H9 (cell line): ENCODE measurements around the gene CALN1. TPM values are rescaled to one million over a fixed set of nuclear protein-coding genes. Genes with fewer than 3 reads are reported as not detected.

Experiments used
- DNase-seq: peaks from one replicate; pipeline ENCODE4 v3.0.0-alpha.2; 2017
- H2AFZ ChIP-seq: one replicate; pipeline ENCODE4 v1.6.1; 2013; ENCODE audit warnings: mild to moderate bottlenecking, low read length, control low read depth, moderate library complexity
- H2AK5ac ChIP-seq: 2 replicates; pipeline ENCODE4 v1.6.1; 2013; ENCODE audit warnings: low read length, control low read depth, mixed read lengths; ENCODE audit not compliant: insufficient read length
- H2BK120ac ChIP-seq: one replicate; pipeline ENCODE4 v1.6.1; 2013; ENCODE audit warnings: low read depth, mild to moderate bottlenecking, low read length, control low read depth, inconsistent platforms; ENCODE audit not compliant: poor library complexity, severe bottlenecking
- H2BK12ac ChIP-seq: 2 replicates; pipeline ENCODE4 v1.6.1; 2013; ENCODE audit warnings: low read length, control low read depth, mixed read lengths, low read depth; ENCODE audit not compliant: insufficient read length
- H2BK15ac ChIP-seq: 2 replicates; pipeline ENCODE4 v1.6.1; 2013; ENCODE audit warnings: low read depth, low read length, control low read depth
- H2BK20ac ChIP-seq: one replicate; pipeline ENCODE4 v1.6.1; 2013; ENCODE audit warnings: low read depth, mild to moderate bottlenecking, low read length, control low read depth, inconsistent platforms; ENCODE audit not compliant: poor library complexity, severe bottlenecking
- H2BK5ac ChIP-seq: 2 replicates; pipeline ENCODE4 v1.6.1; 2013; ENCODE audit warnings: low read length, control low read depth, mixed read lengths; ENCODE audit not compliant: insufficient read length
- H3K14ac ChIP-seq: 2 replicates; pipeline ENCODE4 v1.6.1; 2013; ENCODE audit warnings: low read length, control low read depth; ENCODE audit not compliant: insufficient read depth
- H3K18ac ChIP-seq: 2 replicates; pipeline ENCODE4 v1.6.1; 2013; ENCODE audit warnings: low read depth, mild to moderate bottlenecking, mixed read lengths, low read length, control low read depth; ENCODE audit not compliant: insufficient read length
- H3K23ac ChIP-seq: 2 replicates; pipeline ENCODE4 v1.6.1; 2013; ENCODE audit warnings: low read length, control low read depth, mixed read lengths, low read depth; ENCODE audit not compliant: insufficient read length
- H3K23me2 ChIP-seq: 2 replicates; pipeline ENCODE4 v1.6.1; 2013; ENCODE audit warnings: low read depth, mild to moderate bottlenecking, mixed read lengths, low read length, control low read depth; ENCODE audit not compliant: insufficient read length, poor library complexity, severe bottlenecking
- H3K27ac ChIP-seq: 2 replicates; pipeline ENCODE4 v1.5.1; 2013; ENCODE audit warnings: low read length, control low read depth, mixed read lengths, low read depth; ENCODE audit not compliant: insufficient read length
- H3K27me3 ChIP-seq: 2 replicates; pipeline ENCODE4 v1.6.1; 2013; ENCODE audit warnings: low read length, control low read depth, inconsistent platforms; ENCODE audit not compliant: insufficient read depth
- H3K4ac ChIP-seq: 2 replicates; pipeline ENCODE4 v1.6.1; 2013; ENCODE audit warnings: low read depth, mild to moderate bottlenecking, control low read depth, inconsistent platforms, low read length, moderate library complexity
- H3K4me1 ChIP-seq: 2 replicates; pipeline ENCODE4 v1.6.1; 2013; ENCODE audit warnings: low read length, control low read depth, inconsistent platforms; ENCODE audit not compliant: insufficient read depth
- H3K4me2 ChIP-seq: 2 replicates; pipeline ENCODE4 v1.6.1; 2013; ENCODE audit warnings: low read length, control low read depth, mixed read lengths; ENCODE audit not compliant: insufficient read length, insufficient read depth
- H3K56ac ChIP-seq: 2 replicates; pipeline ENCODE4 v1.6.1; 2013; ENCODE audit warnings: low read depth, mild to moderate bottlenecking, mixed read lengths, low read length, control low read depth; ENCODE audit not compliant: insufficient read length
- H3K79me1 ChIP-seq: 2 replicates; pipeline ENCODE4 v1.6.1; 2013; ENCODE audit warnings: low read depth, mild to moderate bottlenecking, moderate library complexity, low read length, control low read depth, inconsistent platforms; ENCODE audit not compliant: insufficient read depth, poor library complexity, severe bottlenecking
- H3K79me2 ChIP-seq: 2 replicates; pipeline ENCODE4 v1.6.1; 2013; ENCODE audit warnings: low read length, control low read depth, inconsistent platforms; ENCODE audit not compliant: insufficient read depth
- H3K9ac ChIP-seq: 2 replicates; pipeline ENCODE4 v1.6.1; 2013; ENCODE audit warnings: low read length, control low read depth, mixed read lengths; ENCODE audit not compliant: insufficient read length; ENCODE audit errors: extremely low read depth
- H3K9me3 ChIP-seq: one replicate; pipeline ENCODE4 v1.6.1; 2013; ENCODE audit warnings: low read depth, low read length, inconsistent platforms; ENCODE audit not compliant: control insufficient read depth
- H3T11ph ChIP-seq: one replicate; pipeline ENCODE4 v1.6.1; 2013; ENCODE audit warnings: mild to moderate bottlenecking, low read length, control low read depth, inconsistent platforms
- H4K20me1 ChIP-seq: one replicate; pipeline ENCODE4 v1.6.1; 2013; ENCODE audit not compliant: control insufficient read depth, insufficient read length, insufficient read depth
- H4K5ac ChIP-seq: 2 replicates; pipeline ENCODE4 v1.6.1; 2013; ENCODE audit warnings: low read depth, mild to moderate bottlenecking, mixed read lengths, low read length, control low read depth; ENCODE audit not compliant: insufficient read length
- H4K8ac ChIP-seq: replicated peaks from 2 replicates; pipeline ENCODE4 v1.6.1; 2013; ENCODE audit warnings: low read length, control low read depth, mixed read lengths, low read depth; ENCODE audit not compliant: insufficient read length
- H4K91ac ChIP-seq: 2 replicates; pipeline ENCODE4 v1.6.1; 2013; ENCODE audit warnings: low read depth, mild to moderate bottlenecking, moderate library complexity, mixed read lengths, low read length, control low read depth; ENCODE audit not compliant: insufficient read length
- H3K27ac Mint-ChIP-seq, 3 experiments: 2 replicates in 2 of 3; 3 replicates in 1 of 3; pipeline ENCODE4 v1.8.0; 2020 to 2021; ENCODE audit warnings: mixed read lengths in 3 of 3, mild to moderate bottlenecking in 1 of 3, moderate library complexity in 1 of 3
- H3K27me3 Mint-ChIP-seq: 2 replicates; pipeline ENCODE4 v1.8.0; 2021; ENCODE audit warnings: low read depth, mild to moderate bottlenecking, moderate library complexity, mixed read lengths
- H3K36me3 Mint-ChIP-seq, 3 experiments: 2 replicates in 2 of 3; 3 replicates in 1 of 3; pipeline ENCODE4 v1.8.0; 2020 to 2021; ENCODE audit warnings: low read depth in 3 of 3, mixed read lengths in 3 of 3; ENCODE audit not compliant: insufficient read depth in 1 of 3
- H3K4me1 Mint-ChIP-seq, 2 experiments: 2 replicates each; pipeline ENCODE4 v1.8.0; 2020; ENCODE audit warnings: mixed read lengths in 2 of 2
- H3K4me3 Mint-ChIP-seq, 2 experiments: 2 replicates in 1 of 2; 3 replicates in 1 of 2; pipeline ENCODE4 v1.8.0; 2020 to 2021; ENCODE audit warnings: mild to moderate bottlenecking in 2 of 2, mixed read lengths in 2 of 2, moderate library complexity in 1 of 2
- H3K9me3 Mint-ChIP-seq, 2 experiments: 2 replicates in 1 of 2; 3 replicates in 1 of 2; pipeline ENCODE4 v1.8.0; 2020; ENCODE audit warnings: mild to moderate bottlenecking in 2 of 2, mixed read lengths in 2 of 2, moderate library complexity in 1 of 2
- CTCF ChIP-seq: fragments of 200-600 bp; sonication (generic); conservative IDR thresholded peaks from 3 replicates; pipeline ENCODE4 v1.8.0; 2021; ENCODE audit warnings: antibody characterized with exemption, mild to moderate bottlenecking
- WGBS: extraction: QIAGEN DNeasy Blood & Tissue Kit; methylation state at CpG from one replicate; pipeline ENCODE4 v1.1.7; 2013; ENCODE audit warnings: missing lambda C conversion rate, low lambda C conversion rate, mixed read lengths; ENCODE audit not compliant: insufficient read length; ENCODE audit errors: extremely low coverage; 5-methylcytosine and 5-hydroxymethylcytosine counted together
- total RNA-seq: library from RNA; stranded (reverse); gene quantifications from 2 replicates; pipeline ENCODE4 v1.2.1, GENCODE V29; 2021

CALN1 gene
- total RNA-seq, 1 experiment from 2014 or later: 2.8 TPM

- no peak overlapping the region for H2BK20ac ChIP-seq
- no peak overlapping the region for H4K8ac ChIP-seq
- H3T11ph ChIP-seq: no peak overlapping the region
- H3K27ac ChIP-seq: no peak overlapping the region
- no peak overlapping the region for H2BK5ac ChIP-seq
- Mint-ChIP-seq H3K27ac (peak overlapping the region; percentile 32 to 78 (median 47); a peak in 5 of 7 replicates), H3K4me1 (peaks cover 56 to 57% of the 10 kb centered on the region in 2 experiments), H3K4me3 (no peak overlapping the region), H3K27me3 (no peaks in the 10 kb centered on the region), H3K36me3 (peaks cover 2 to 24% (median 24%) of the 10 kb centered on the region in 3 experiments), H3K9me3 (peaks cover 6 to 7% of the 10 kb centered on the region in 2 experiments; a peak in 4 of 5 replicates)
- WGBS: no CpG with 5 or more reads among the region's 2 CpGs
- no peaks in the 10 kb centered on the region for H4K20me1 ChIP-seq
- no peaks in the 10 kb centered on the region for H3K27me3 ChIP-seq
- H4K5ac ChIP-seq: no peak overlapping the region
- no peak for TF ChIP-seq CTCF
- H3K4me2 ChIP-seq: no peak overlapping the region
- H2BK12ac ChIP-seq: no peak overlapping the region
- no peak overlapping the region for H3K23ac ChIP-seq
- no peak overlapping the region for H3K56ac ChIP-seq
- H3K18ac ChIP-seq: no peak overlapping the region
- H3K4me1 ChIP-seq: peaks cover 12% of the 10 kb centered on the region; the same call in 1 of the 2 replicates
- H3K14ac ChIP-seq: no peak overlapping the region
- no peak for DNase-seq
- no peak overlapping the region for H3K9ac ChIP-seq
- H2BK15ac ChIP-seq: no peak overlapping the region
- H4K91ac ChIP-seq: no peak overlapping the region
- no peak overlapping the region for H2AK5ac ChIP-seq
- H3K79me2 ChIP-seq: no peaks in the 10 kb centered on the region; the same call in 1 of the 2 replicates
- H3K9me3 ChIP-seq: no peaks in the 10 kb centered on the region
- H3K4ac ChIP-seq: no peak overlapping the region
- no peaks in the 10 kb centered on the region for H3K23me2 ChIP-seq
- H2BK120ac ChIP-seq: no peak overlapping the region
- H2AFZ ChIP-seq: no peak overlapping the region
- H3K79me1 ChIP-seq: no peaks in the 10 kb centered on the region
Observed at GRCh38 chr7:72266771-72267170, 145.4 kb downstream of the CALN1 start.
